Parathyroid adenoma (tissue), 2 donors: Measurements from ENCODE around the gene SLC4A9.

Experiments
- H2AFZ ChIP-seq: fragments of 300-600 bp; sonication (generic); one replicate; pipeline ENCODE4 v1.7.0; 2017; ENCODE audit warnings: antibody characterized with exemption, mild to moderate bottlenecking
- H3K27ac ChIP-seq: fragments of 300-600 bp; sonication (generic); one replicate; pipeline ENCODE4 v1.7.0; 2017
- H3K27me3 ChIP-seq: fragments of 300-600 bp; sonication (generic); one replicate; pipeline ENCODE4 v1.7.0; 2017; ENCODE audit warnings: low read length; ENCODE audit not compliant: control insufficient read depth, insufficient read depth
- H3K36me3 ChIP-seq: fragments of 300-600 bp; sonication (generic); one replicate; pipeline ENCODE4 v1.7.0; 2017; ENCODE audit warnings: low read length; ENCODE audit not compliant: control insufficient read depth, insufficient read depth
- H3K4me1 ChIP-seq: fragments of 300-600 bp; sonication (generic); one replicate; pipeline ENCODE4 v1.7.0; 2017; ENCODE audit warnings: control low read depth
- H3K4me2 ChIP-seq: fragments of 300-600 bp; sonication (generic); one replicate; pipeline ENCODE4 v1.7.0; 2017; ENCODE audit warnings: low read length
- H3K4me3 ChIP-seq: fragments of 300-600 bp; sonication (generic); one replicate; pipeline ENCODE4 v1.7.0; 2017; ENCODE audit warnings: low read depth, low read length
- H3K79me2 ChIP-seq: fragments of 300-600 bp; sonication (generic); one replicate; pipeline ENCODE4 v1.7.0; 2017; ENCODE audit warnings: control low read depth
- H3K9ac ChIP-seq: fragments of 300-600 bp; sonication (generic); one replicate; pipeline ENCODE4 v1.7.0; 2017; ENCODE audit warnings: mild to moderate bottlenecking
- H3K9me3 ChIP-seq: fragments of 300-600 bp; sonication (generic); one replicate; pipeline ENCODE4 v1.7.0; 2017; ENCODE audit warnings: low read length; ENCODE audit not compliant: control insufficient read depth
- CTCF ChIP-seq: fragments of 300-600 bp; sonication (generic); IDR thresholded peaks from one replicate; pipeline ENCODE4 v1.7.0; 2017; ENCODE audit warnings: antibody characterized with exemption, mild to moderate bottlenecking
- donor health status: primary hyperparathyroidism.

The SLC4A9 gene

GRCh38 chr5:140348104-140348503 lies 11.9 kb upstream of the SLC4A9 start:
- Histone ChIP-seq H2AFZ (peak overlapping the region; percentile 34), H3K79me2 (no peaks in the 10 kb centered on the region), H3K27me3 (no peaks in the 10 kb centered on the region), H3K4me1 (peaks cover 17% of the 10 kb centered on the region), H3K9ac (no peak overlapping the region), H3K4me2 (no peak overlapping the region), H3K4me3 (no peak overlapping the region), H3K27ac (no peak overlapping the region), H3K36me3 (no peaks in the 10 kb centered on the region), H3K9me3 (no peaks in the 10 kb centered on the region)
- TF ChIP-seq CTCF, result no peak

GRCh38 chr5:140349244-140349643 lies 10.8 kb upstream of the SLC4A9 start:
- H3K9ac ChIP-seq, result no peak overlapping the region
- H2AFZ ChIP-seq, result no peak overlapping the region
- no peaks in the 10 kb centered on the region for H3K79me2 ChIP-seq
- TF ChIP-seq CTCF, result no peak
- no peaks in the 10 kb centered on the region for H3K36me3 ChIP-seq
- H3K4me3 ChIP-seq, result no peak overlapping the region
- H3K4me2 ChIP-seq, result no peak overlapping the region
- H3K27me3 ChIP-seq, result no peaks in the 10 kb centered on the region
- H3K4me1 ChIP-seq, result peaks cover 17% of the 10 kb centered on the region
- no peak overlapping the region for H3K27ac ChIP-seq
- no peaks in the 10 kb centered on the region for H3K9me3 ChIP-seq

GRCh38 chr5:140351609-140352334 lies 8.2 kb upstream of the SLC4A9 start:
- Histone ChIP-seq H3K9me3 (no peaks in the 10 kb centered on the region), H3K79me2 (no peaks in the 10 kb centered on the region), H3K4me2 (peak overlapping the region; percentile 39), H3K9ac (no peak overlapping the region), H3K36me3 (no peaks in the 10 kb centered on the region), H2AFZ (peak overlapping the region; percentile 57), H3K27me3 (no peaks in the 10 kb centered on the region), H3K27ac (no peak overlapping the region), H3K4me3 (no peak overlapping the region), H3K4me1 (peaks cover 17% of the 10 kb centered on the region)
- TF ChIP-seq CTCF, result peak; percentile 96

GRCh38 chr5:140355546-140355945 lies 4.4 kb upstream of the SLC4A9 start:
- Histone ChIP-seq H3K4me2 (no peak overlapping the region), H3K27me3 (no peaks in the 10 kb centered on the region), H2AFZ (no peak overlapping the region), H3K36me3 (no peaks in the 10 kb centered on the region), H3K79me2 (no peaks in the 10 kb centered on the region), H3K9me3 (no peaks in the 10 kb centered on the region), H3K4me1 (peaks cover 3% of the 10 kb centered on the region), H3K9ac (no peak overlapping the region), H3K4me3 (no peak overlapping the region), H3K27ac (no peak overlapping the region)
- TF ChIP-seq CTCF, result no peak
